ENCODE measurements around the gene OR7A17. TPM values are rescaled to one million over a fixed set of nuclear protein-coding genes. Genes with fewer than 3 reads are reported as not detected.

The OR7A17 gene
- total and polyA plus RNA-seq, 8 donors = not detected

GRCh38 chr19:14901675-14902260 lies 15.8 kb upstream of the OR7A17 start:
- H3K36me3 ChIP-seq = no peaks in the 10 kb centered on the region
- no peak for FAIRE-seq
- no peaks in the 10 kb centered on the region for H3K9me3 ChIP-seq
- no peak for TF ChIP-seq CTCF (IDR thresholded peaks at IDR 0.05)
- DNase-seq = no peak
- H3K4me1 ChIP-seq = no peaks in the 10 kb centered on the region
- H3K4me3 ChIP-seq = no peak overlapping the region
- intact Hi-C loops (cut with DNase I) = no loop called here
- H3K27me3 ChIP-seq = peaks cover 0 to 3% (median 0%) of the 10 kb centered on the region in 4 donors
- ATAC-seq = no peak
- 9 to 19% methylated on average over 2 of the region's 2 CpGs for WGBS, 2 donors
- no peak overlapping the region for H3K27ac ChIP-seq

- no peaks in the 10 kb centered on the region for H3K36me3 ChIP-seq
- no peak overlapping the region for H3K4me3 ChIP-seq
- DNase-seq = peak in 1 of 6 donors; percentile 13
- no peaks in the 10 kb centered on the region for H3K27me3 ChIP-seq
- 44% methylated on average over 10 of the region's 10 CpGs for WGBS, 2 donors
- H3K27ac ChIP-seq = no peak overlapping the region
- intact Hi-C loops (cut with DNase I) = loop anchor here in 1 of 3 donors (10.0 kb wide), 1 partner anchor 316 kb away; the partner anchor contains the start of gene NDUFB7
- H3K4me1 ChIP-seq = peaks cover 0 to 5% (median 5%) of the 10 kb centered on the region in 3 donors
- ATAC-seq = peak in 2 of 4 donors; percentile 44 to 49
- no peaks in the 10 kb centered on the region for H3K9me3 ChIP-seq
- TF ChIP-seq CTCF (IDR thresholded peaks at IDR 0.05) = no peak
- no peak for FAIRE-seq
Measured at GRCh38 chr19:14890643-14891379, 4.9 kb upstream of the OR7A17 start.

- ATAC-seq (no peak), DNase-seq (no peak), FAIRE-seq (no peak)
- Histone ChIP-seq H3K27me3 (no peaks in the 10 kb centered on the region), H3K4me1 (peaks cover 0 to 5% (median 5%) of the 10 kb centered on the region in 3 donors), H3K36me3 (no peaks in the 10 kb centered on the region), H3K9me3 (no peaks in the 10 kb centered on the region), H3K4me3 (no peak overlapping the region), H3K27ac (no peak overlapping the region)
- no peak for TF ChIP-seq CTCF (IDR thresholded peaks at IDR 0.05)
- intact Hi-C loops (cut with DNase I) = loop anchor here in 1 of 3 donors (10.0 kb wide), 1 partner anchor 315 kb away; the partner anchor contains the start of gene NDUFB7
- 57 to 60% methylated on average over 3 of the region's 3 CpGs for WGBS, 2 donors
Measured at GRCh38 chr19:14889994-14890642, 4.2 kb upstream of the OR7A17 start.

- WGBS, 2 donors = 40 to 50% methylated on average over 4 of the region's 4 CpGs
- intact Hi-C loops (cut with DNase I) = no loop called here
- Histone ChIP-seq H3K4me1 (no peaks in the 10 kb centered on the region), H3K4me3 (no peak overlapping the region), H3K27me3 (peaks cover 0 to 13% (median 0%) of the 10 kb centered on the region in 4 donors), H3K27ac (no peak overlapping the region), H3K36me3 (no peaks in the 10 kb centered on the region), H3K9me3 (no peaks in the 10 kb centered on the region)
- ATAC-seq = no peak
- no peak for DNase-seq
- no peak for FAIRE-seq
- peak in 2 of 4 donors; percentile 19 to 32 for TF ChIP-seq CTCF (IDR thresholded peaks at IDR 0.05)
Measured at GRCh38 chr19:14871619-14872230, 14.2 kb downstream of the OR7A17 start.

Data from pancreas (tissue), 10 donors.